ENCODE measurements around the gene EXOC7.
"Not testable (repeated sequence)": the region's sequence is repeated elsewhere in the genome, so short reads cannot be mapped to it uniquely, and the experiment has no call there.

Gene EXOC7

GRCh38 chr17:76078860-76079534, 24.6 kb downstream of the EXOC7 start, which contains the start of gene ZACN:
TSS of gene ZACN (plus strand) at chr17:76079182. CDS start at chr17:76079265, 83 bp downstream.
- DNase-seq (ENCODE audit: extremely low spot score, insufficient read length, low read depth): no peak
- no peak for FAIRE-seq

- not testable (repeated sequence) for FAIRE-seq; DNase-seq (ENCODE audit: extremely low spot score, insufficient read length, low read depth)
These were observed 25.2 kb downstream of the EXOC7 start for GRCh38 chr17:76078370-76078769.

DNA sequence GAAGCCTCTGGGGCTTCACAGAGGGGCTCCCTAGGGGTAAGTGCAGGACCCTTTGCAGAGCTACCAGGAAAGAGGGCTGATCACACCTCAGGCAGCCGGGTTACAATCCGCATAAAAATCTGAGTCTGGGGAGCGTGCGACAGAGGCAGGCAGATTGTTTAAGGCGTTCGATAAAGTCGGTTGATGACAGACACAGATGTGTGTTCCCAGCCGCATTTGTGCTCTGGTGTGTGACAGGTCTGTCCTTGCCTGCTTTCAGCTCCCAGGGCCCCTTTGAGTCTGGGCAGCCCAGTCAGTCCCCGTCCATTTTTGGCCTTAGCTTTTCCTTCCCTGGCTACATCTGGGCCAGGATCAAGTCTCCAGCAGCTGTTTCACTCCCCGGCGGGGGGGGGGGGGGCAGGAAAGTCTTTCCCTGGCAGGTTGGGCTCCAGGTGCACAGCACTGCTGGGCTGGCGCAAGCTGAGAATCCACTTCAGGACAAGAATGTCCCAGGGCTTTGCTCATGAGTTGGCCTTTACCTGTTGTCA, 25.9 kb downstream of the EXOC7 start:
- FAIRE-seq: no peak
- no peak for DNase-seq (ENCODE audit: extremely low spot score, insufficient read length, low read depth)

- FAIRE-seq (no peak), DNase-seq (ENCODE audit: extremely low spot score, insufficient read length, low read depth) (no peak)
These were observed 26.6 kb downstream of the EXOC7 start for GRCh38 chr17:76076765-76077583.

DNA sequence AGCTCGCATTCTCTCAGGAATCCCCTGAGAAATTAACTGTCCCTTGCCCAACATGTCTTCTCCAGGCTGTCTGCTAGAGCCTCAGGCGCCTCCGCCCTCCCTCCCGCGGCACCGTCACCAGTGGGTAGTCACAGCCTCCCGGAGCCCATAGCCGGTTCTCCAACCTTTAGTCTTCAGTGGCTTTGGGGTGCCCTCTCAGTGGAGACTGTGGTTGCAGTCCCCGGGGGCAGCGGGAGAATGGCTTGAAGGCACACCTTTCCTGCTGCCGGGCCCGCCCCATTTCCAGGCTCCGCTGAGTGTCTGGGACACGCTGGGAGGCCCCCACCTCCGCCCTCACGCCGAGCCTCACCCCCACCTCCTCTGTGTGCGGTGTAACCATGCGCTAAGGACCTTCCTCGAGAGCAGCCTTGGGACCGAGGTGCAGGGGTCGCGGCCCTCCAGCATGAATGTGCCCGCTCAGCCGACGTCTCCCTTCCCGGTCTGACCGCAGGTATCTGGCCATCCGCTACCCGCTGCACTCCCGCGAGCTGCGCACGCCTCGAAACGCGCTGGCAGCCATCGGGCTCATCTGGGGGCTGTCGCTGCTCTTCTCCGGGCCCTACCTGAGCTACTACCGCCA, 27.3 kb downstream of the EXOC7 start:
- no peak for FAIRE-seq
- DNase-seq (ENCODE audit: extremely low spot score, insufficient read length, low read depth): no peak

- DNase-seq (ENCODE audit: extremely low spot score, insufficient read length, low read depth) (no peak), FAIRE-seq (no peak)
These were observed 28.0 kb downstream of the EXOC7 start for GRCh38 chr17:76075364-76076145.

DNA sequence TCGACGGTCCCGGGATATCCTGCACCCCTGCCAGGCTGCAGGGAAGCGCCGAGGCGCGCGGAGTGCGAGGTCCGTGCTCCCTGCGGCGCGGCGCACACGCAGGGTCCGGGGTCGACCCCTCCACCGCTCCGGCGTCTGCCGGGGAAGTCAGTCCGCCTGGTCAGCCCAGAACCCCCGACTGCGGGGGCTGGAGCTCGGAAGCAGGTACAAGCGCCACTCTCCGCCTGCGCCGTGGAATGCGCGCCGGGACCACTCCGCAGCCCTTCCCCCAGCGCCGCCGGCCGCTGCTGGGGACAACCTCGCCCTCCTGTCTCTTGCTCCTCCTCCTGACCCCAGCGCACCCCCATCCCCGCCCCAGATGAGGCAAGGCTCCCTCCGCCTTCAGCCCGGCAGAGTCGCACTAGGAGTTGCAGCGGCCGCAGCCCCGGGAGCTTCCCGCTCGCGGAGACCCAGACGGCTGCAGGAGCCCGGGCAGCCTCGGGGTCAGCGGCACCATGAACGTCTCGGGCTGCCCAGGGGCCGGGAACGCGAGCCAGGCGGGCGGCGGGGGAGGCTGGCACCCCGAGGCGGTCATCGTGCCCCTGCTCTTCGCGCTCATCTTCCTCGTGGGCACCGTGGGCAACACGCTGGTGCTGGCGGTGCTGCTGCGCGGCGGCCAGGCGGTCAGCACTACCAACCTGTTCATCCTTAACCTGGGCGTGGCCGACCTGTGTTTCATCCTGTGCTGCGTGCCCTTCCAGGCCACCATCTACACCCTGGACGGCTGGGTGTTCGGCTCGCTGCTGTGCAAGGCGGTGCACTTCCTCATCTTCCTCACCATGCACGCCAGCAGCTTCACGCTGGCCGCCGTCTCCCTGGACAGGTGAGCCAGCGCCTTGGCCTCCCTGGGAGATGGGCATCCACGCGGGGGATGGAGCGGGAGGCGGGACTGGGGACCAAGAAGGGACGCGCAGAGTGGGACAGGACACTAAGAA, 28.9 kb downstream of the EXOC7 start, which contains the start of gene GALR2:
TSS of gene GALR2 (plus strand) at position 392 of the 974 bp plus-strand sequence. CDS start at position 495, 103 bp downstream.
- no peak for FAIRE-seq
- DNase-seq (ENCODE audit: extremely low spot score, insufficient read length, low read depth): no peak

DNA sequence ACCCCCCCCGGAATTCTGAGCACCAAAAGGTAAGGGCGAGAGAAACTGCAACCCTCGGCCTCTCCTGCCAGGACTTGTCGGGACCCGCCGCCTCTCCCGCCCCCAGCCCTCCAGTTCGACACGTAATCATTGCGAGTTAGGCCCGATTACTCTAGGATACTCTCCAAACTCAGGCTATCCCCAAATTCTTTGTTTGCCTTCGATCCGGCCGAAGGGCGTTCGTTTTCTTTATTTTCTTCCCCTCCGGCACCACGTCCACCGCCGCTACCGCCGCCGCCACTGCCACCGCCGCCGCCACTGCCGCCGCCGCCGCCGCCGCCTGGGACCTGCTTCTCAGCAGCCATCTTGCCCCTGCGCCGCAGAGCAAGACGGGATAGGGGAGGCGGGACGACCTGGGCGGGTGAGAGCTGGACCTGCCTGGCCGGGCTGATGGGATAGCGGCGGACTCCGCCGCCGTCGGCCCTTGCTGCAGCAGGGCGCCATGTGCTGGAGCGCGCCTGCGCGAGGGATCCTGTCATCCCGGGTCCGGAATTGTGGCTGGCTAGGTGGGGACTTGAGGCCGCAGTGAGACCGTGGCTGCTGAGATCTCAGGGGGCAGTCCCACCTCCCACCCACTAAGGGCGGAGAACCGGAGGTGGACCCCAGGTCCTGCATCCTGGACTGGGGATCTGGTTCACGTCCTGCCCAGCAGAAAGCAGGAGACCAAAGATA, 31.3 kb downstream of the EXOC7 start, which contains the start of gene SRP68:
TSS of gene SRP68 (minus strand) at position 370 of the 711 bp plus-strand sequence. CDS start at position 344, 26 bp downstream.
- FAIRE-seq: peak; percentile 88
- DNase-seq (ENCODE audit: extremely low spot score, insufficient read length, low read depth): peak; percentile 92

DNA sequence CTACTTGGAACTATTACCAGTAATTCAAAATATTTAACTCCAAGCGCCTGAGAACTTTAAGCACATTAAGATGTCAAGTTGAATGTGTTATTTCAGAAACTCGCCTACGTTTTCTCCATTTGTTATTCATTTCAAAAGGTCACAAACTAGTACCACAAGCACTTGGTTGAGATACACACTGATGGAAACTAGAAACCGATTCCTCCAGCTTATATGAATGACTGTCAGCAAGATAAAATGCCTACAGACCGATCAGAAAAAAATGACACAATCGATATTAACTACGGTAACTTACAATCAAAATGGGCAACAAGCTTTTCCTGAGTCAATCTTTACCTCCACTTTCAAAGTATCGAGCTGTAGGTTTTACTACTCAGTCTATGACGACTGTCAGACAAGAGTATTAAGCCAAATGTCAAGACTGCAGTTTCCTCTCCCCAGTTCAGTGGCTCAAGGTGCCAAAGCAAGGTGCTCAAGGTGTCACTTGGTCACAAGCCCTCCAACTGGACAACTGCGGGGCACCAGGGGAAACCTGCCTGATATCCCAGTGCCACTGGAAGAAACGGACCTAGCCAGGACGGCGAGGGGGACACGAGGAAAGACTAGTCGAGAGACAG, 31.9 kb downstream of the EXOC7 start:
- no peak for FAIRE-seq

DNA sequence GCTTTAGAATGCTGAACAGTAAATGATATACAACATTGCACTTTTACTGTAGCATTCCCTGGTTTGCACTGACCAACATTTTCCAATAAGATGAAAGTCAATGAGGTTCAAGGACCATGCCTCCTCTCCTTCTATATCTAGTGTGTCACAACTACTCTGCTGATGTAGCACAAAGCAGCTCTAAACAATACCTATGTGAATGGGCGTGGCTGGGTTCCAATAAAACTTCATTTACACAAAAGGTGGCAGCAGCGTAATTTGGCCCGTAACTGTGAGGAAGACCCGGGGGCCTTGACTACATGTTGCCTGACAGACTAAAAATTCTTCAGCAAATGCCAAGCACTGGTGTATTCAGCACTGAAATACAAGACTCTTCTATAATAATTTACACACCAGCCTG, 37.8 kb downstream of the EXOC7 start:
- no peak for DNase-seq (ENCODE audit: extremely low spot score, insufficient read length, low read depth)
- no peak for FAIRE-seq

More for the DNA sequence above, 31.9 kb downstream of the EXOC7 start:
- no peak for DNase-seq (ENCODE audit: extremely low spot score, insufficient read length, low read depth)

DNA sequence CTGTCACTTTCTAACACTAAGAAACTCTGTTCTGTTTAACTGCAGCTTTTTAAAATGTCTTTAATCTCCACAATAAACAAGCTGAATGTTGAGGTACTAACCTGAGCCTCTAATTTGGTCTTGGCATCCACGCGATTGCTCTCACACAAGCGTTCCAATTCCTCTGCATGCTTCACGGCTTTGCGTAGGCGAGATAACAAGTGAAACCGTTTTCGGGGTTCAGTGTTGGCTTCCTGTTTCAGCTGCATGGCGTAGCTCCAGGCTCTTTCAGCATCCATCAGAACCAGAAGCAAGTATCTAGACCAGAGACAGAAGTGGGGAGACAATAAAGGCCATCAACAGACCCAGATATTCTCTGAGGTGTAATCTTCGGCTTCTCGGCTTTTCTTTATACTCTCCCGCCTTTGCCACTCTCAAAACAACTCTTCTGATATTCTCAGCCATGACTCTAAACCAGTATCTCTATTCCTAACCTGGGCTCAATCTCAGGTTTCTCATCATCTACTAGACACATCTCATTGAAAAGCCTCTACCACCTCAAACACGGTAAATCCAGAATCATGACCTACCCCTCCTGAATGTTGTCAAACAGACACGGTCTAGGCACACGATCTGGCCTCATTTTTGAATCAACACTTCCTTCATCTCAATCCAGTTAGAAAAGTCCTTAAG, 39.6 kb downstream of the EXOC7 start:
- FAIRE-seq (peak; percentile 89), DNase-seq (ENCODE audit: extremely low spot score, insufficient read length, low read depth) (no peak)

DNA sequence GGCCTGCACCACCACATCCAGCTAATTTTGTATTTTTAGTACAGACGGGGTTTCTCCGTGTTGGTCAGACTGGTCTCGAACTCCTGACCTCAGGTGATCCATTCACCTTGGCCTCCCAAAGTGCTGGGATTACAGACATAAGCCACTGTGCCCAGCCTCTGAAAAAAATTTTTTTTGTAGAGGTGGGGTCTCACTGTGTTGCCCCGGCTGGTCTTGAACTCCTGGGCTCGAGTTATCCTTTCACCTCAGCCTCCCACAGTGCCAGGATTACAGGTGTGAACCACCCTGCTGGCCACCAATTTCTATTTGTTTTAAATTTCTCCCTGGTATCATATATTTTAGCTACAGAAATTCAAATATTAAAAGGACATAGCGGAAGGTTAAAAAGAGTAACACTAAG, 45.3 kb downstream of the EXOC7 start:
- not testable (repeated sequence) for FAIRE-seq; DNase-seq (ENCODE audit: extremely low spot score, insufficient read length, low read depth)

- DNase-seq (ENCODE audit: extremely low spot score, insufficient read length, low read depth): no peak
These were observed 46.7 kb downstream of the EXOC7 start for GRCh38 chr17:76056882-76057281.

GRCh38 chr17:76054112-76054476, 49.5 kb downstream of the EXOC7 start:
- FAIRE-seq (no peak), DNase-seq (ENCODE audit: extremely low spot score, insufficient read length, low read depth) (no peak)

More at GRCh38 chr17:76056882-76057281, 46.7 kb downstream of the EXOC7 start:
- FAIRE-seq: no peak

GRCh38 chr17:76053246-76054111, 50.1 kb downstream of the EXOC7 start:
- DNase-seq (ENCODE audit: extremely low spot score, insufficient read length, low read depth): no peak
- no peak for FAIRE-seq

GRCh38 chr17:76051561-76051960, 52.0 kb downstream of the EXOC7 start:
- no peak for DNase-seq (ENCODE audit: extremely low spot score, insufficient read length, low read depth)
- FAIRE-seq: no peak

Data from GM18507 (cell line).